Astrocyte (in vitro differentiated cells and primary cell): ENCODE measurements around the gene OSBP2.

Source experiments
- CTCF ChIP-seq: IDR thresholded peaks from 2 replicates; pipeline ENCODE4 v1.5.1; 2011; ENCODE audit warnings: low read depth, mild to moderate bottlenecking, inconsistent platforms, low read length, moderate library complexity; ENCODE audit not compliant: insufficient read depth
- EZH2 ChIP-seq: IDR thresholded peaks from 2 replicates; pipeline ENCODE4 v1.6.1; 2012; ENCODE audit warnings: mild to moderate bottlenecking, low read length, inconsistent platforms; ENCODE audit not compliant: insufficient read depth

- TF ChIP-seq CTCF: no peak
- no peak for TF ChIP-seq EZH2
Observed at GRCh38 chr22:30856741-30857502, 162.2 kb downstream of the OSBP2 start.
